ENCODE data around the gene SCUBE1.

SCUBE1 gene

DNA sequence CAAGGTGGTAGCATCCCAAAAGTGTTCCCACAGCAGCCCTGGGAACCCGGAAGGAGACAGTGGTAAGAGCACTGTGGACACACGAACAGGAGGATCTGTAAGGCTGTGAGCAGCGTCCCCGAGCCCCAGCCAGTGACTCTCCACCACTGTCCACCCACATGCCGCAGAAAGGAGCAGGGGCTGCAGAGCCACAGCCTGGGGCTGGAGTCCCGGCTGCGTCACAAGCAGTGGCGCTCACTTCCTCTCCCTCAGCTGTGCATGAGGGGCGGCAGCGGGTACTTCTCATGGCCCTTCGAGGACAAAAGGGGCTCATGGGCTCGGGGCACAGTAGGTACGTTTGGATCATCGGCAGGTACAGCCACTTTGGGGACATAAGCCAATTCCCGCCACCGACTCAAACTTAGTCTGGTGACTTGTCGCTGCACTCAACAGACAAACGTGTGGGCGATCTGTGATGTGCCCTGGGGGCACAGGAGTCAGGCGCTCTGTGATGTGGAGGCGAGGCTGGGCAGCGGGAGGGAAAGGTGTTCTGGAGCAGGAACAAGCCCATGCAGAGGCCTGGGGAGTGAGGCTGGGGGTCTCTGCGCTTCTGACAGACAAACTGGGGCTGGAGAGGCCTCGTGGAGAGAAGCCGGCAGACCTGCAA is 68.5 kb downstream of the SCUBE1 start:
- H3K4me3 Mint-ChIP-seq: no peak overlapping the region
- no peaks in the 10 kb centered on the region for H3K9me3 Mint-ChIP-seq (ENCODE audit: low read depth)
- H3K4me1 Mint-ChIP-seq (ENCODE audit: low read depth): no peaks in the 10 kb centered on the region

GRCh38 chr22:43273902-43274484 is 69.2 kb downstream of the SCUBE1 start:
- H3K4me1 Mint-ChIP-seq (ENCODE audit: low read depth): no peaks in the 10 kb centered on the region
- H3K27me3 Mint-ChIP-seq: peaks cover 4% of the 10 kb centered on the region
- H3K4me3 Mint-ChIP-seq: no peak overlapping the region
- no peaks in the 10 kb centered on the region for H3K36me3 Mint-ChIP-seq
- H3K9me3 Mint-ChIP-seq (ENCODE audit: low read depth): no peaks in the 10 kb centered on the region
- no peak overlapping the region for H3K27ac Mint-ChIP-seq

More for the DNA sequence above, 68.5 kb downstream of the SCUBE1 start:
- no peak overlapping the region for H3K27ac Mint-ChIP-seq
- H3K36me3 Mint-ChIP-seq: no peaks in the 10 kb centered on the region
- peaks cover 4% of the 10 kb centered on the region for H3K27me3 Mint-ChIP-seq

- H3K27ac Mint-ChIP-seq: no peak overlapping the region
- peaks cover 4% of the 10 kb centered on the region for H3K27me3 Mint-ChIP-seq
- no peaks in the 10 kb centered on the region for H3K36me3 Mint-ChIP-seq
- no peaks in the 10 kb centered on the region for H3K9me3 Mint-ChIP-seq (ENCODE audit: low read depth)
- H3K4me1 Mint-ChIP-seq (ENCODE audit: low read depth): no peaks in the 10 kb centered on the region
- no peak overlapping the region for H3K4me3 Mint-ChIP-seq
Measured at GRCh38 chr22:43272869-43273318, 70.3 kb downstream of the SCUBE1 start.

DNA sequence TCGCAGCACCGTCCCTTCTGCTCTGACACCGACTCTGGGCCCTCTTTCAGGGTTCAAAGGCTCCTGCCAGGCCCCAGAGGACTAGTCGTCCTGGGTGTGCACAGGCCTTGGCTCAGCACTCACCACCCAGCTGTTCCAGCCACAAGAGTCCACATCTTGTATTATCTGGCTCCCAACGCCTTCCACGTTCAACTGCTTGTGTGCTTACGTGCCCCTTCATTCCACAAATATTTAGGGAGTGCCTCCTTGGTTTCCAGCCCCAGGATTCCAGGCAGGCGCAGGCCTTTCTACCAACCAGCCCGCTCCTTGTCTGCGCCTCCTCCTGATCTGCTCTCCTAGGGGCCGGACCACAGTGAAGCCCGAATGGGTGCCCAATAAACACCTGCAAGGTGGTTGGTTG is 70.9 kb downstream of the SCUBE1 start:
- H3K27ac Mint-ChIP-seq: no peak overlapping the region
- H3K4me1 Mint-ChIP-seq (ENCODE audit: low read depth): no peaks in the 10 kb centered on the region
- peaks cover 4% of the 10 kb centered on the region for H3K27me3 Mint-ChIP-seq
- H3K9me3 Mint-ChIP-seq (ENCODE audit: low read depth): no peaks in the 10 kb centered on the region
- no peak overlapping the region for H3K4me3 Mint-ChIP-seq
- H3K36me3 Mint-ChIP-seq: no peaks in the 10 kb centered on the region

DNA sequence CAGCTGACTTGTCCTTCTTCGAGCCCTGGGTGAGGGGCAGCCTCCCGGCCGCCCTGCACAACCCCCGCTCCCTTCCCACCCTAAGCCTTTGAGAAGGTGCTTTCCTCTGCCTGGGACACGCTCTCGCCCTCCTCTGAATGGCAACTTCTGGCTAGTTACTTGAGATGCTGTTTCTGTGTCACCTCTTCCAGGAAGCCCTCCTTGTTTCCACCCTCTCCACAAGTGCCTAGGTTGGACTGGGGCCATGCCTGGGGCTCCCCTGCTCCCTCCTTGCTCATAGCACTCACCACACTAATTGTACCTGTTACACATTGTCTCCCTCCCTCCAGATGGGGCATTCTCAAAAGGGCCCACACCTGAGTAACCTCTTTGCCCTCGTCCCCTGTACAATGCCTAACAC is 72.2 kb downstream of the SCUBE1 start:
- no peak overlapping the region for H3K4me3 Mint-ChIP-seq
- H3K4me1 Mint-ChIP-seq (ENCODE audit: low read depth): no peaks in the 10 kb centered on the region
- no peaks in the 10 kb centered on the region for H3K9me3 Mint-ChIP-seq (ENCODE audit: low read depth)
- H3K27ac Mint-ChIP-seq: no peak overlapping the region
- H3K27me3 Mint-ChIP-seq: peaks cover 4% of the 10 kb centered on the region
- H3K36me3 Mint-ChIP-seq: no peaks in the 10 kb centered on the region

- H3K27me3 Mint-ChIP-seq: peaks cover 2% of the 10 kb centered on the region
- H3K9me3 Mint-ChIP-seq (ENCODE audit: low read depth): no peaks in the 10 kb centered on the region
- no peaks in the 10 kb centered on the region for H3K4me1 Mint-ChIP-seq (ENCODE audit: low read depth)
- H3K4me3 Mint-ChIP-seq: no peak overlapping the region
- no peaks in the 10 kb centered on the region for H3K36me3 Mint-ChIP-seq
- no peak overlapping the region for H3K27ac Mint-ChIP-seq
Measured at GRCh38 chr22:43270314-43270908, 72.8 kb downstream of the SCUBE1 start.

GRCh38 chr22:43269646-43270045 is 73.5 kb downstream of the SCUBE1 start:
- Mint-ChIP-seq H3K36me3 (no peaks in the 10 kb centered on the region), H3K4me1 (ENCODE audit: low read depth) (peaks cover 6% of the 10 kb centered on the region), H3K27ac (no peak overlapping the region), H3K9me3 (ENCODE audit: low read depth) (no peaks in the 10 kb centered on the region), H3K4me3 (no peak overlapping the region), H3K27me3 (peaks cover 1% of the 10 kb centered on the region)

DNA sequence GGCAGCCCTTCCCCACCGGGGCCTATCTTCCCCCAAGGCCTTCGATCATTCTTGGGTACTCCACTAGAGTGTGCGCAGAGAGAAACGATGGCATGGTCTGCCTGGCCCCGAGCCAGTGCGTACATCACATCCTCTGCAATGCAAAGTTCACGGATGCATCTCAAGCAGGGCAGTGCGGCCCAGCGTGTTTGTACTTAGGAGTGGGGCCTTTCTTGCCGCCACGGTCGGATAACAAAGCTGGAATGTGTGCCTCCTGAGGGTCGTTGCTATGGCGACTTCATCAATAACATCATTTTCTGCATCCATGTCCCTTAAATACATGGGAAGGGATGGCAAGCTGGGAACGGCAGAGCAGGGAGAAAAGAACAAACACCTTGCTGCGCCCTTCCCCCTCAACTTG is 73.9 kb downstream of the SCUBE1 start:
- Mint-ChIP-seq H3K9me3 (ENCODE audit: low read depth) (no peaks in the 10 kb centered on the region), H3K36me3 (no peaks in the 10 kb centered on the region), H3K27ac (no peak overlapping the region), H3K4me1 (ENCODE audit: low read depth) (peaks cover 7% of the 10 kb centered on the region), H3K27me3 (peaks cover 1% of the 10 kb centered on the region), H3K4me3 (no peak overlapping the region)

- H3K4me3 Mint-ChIP-seq: no peak overlapping the region
- H3K27ac Mint-ChIP-seq: no peak overlapping the region
- H3K36me3 Mint-ChIP-seq: no peaks in the 10 kb centered on the region
- H3K27me3 Mint-ChIP-seq: no peaks in the 10 kb centered on the region
- H3K4me1 Mint-ChIP-seq (ENCODE audit: low read depth): peaks cover 18% of the 10 kb centered on the region
- no peaks in the 10 kb centered on the region for H3K9me3 Mint-ChIP-seq (ENCODE audit: low read depth)
Measured at GRCh38 chr22:43267981-43268660, 75.1 kb downstream of the SCUBE1 start.

DNA sequence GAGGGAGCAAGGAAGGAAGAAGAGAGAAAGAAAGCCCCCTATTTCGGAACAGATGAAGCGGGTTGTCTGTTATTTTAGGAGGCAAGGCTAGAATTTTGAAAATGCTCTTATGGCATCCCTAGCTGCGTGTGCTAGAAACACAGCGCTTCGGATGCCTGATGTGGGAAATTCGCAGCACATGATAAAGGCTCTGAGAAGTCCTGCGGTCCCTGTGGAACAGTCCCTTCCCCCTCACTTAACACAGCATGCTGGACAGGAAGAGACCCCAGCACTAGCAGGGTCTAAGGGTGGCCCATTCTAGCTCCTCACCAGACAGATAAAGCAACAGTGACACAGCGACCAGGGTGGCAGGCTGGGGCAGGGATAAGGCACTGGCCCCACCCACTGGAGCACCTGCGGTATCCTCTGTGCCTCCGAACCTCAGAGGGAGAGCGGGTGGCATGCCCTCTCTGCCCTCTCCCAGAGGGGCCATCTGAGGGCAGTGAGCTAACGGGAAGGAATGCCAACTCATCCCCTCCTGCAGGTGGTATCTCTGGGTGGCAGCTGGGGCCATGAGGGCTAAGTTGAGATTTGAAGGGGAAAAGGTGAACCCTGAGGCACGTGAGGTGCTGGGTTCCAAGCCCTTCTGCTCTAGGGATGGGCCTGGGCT is 75.7 kb downstream of the SCUBE1 start:
- no peak overlapping the region for H3K4me3 Mint-ChIP-seq
- H3K4me1 Mint-ChIP-seq (ENCODE audit: low read depth): peaks cover 24% of the 10 kb centered on the region
- H3K36me3 Mint-ChIP-seq: no peaks in the 10 kb centered on the region
- no peaks in the 10 kb centered on the region for H3K9me3 Mint-ChIP-seq (ENCODE audit: low read depth)
- no peak overlapping the region for H3K27ac Mint-ChIP-seq
- no peaks in the 10 kb centered on the region for H3K27me3 Mint-ChIP-seq

- Mint-ChIP-seq H3K27ac (no peak overlapping the region), H3K4me3 (no peak overlapping the region), H3K27me3 (no peaks in the 10 kb centered on the region), H3K9me3 (ENCODE audit: low read depth) (no peaks in the 10 kb centered on the region), H3K36me3 (no peaks in the 10 kb centered on the region), H3K4me1 (ENCODE audit: low read depth) (peaks cover 24% of the 10 kb centered on the region)
Measured at GRCh38 chr22:43266076-43266475, 77.1 kb downstream of the SCUBE1 start.

DNA sequence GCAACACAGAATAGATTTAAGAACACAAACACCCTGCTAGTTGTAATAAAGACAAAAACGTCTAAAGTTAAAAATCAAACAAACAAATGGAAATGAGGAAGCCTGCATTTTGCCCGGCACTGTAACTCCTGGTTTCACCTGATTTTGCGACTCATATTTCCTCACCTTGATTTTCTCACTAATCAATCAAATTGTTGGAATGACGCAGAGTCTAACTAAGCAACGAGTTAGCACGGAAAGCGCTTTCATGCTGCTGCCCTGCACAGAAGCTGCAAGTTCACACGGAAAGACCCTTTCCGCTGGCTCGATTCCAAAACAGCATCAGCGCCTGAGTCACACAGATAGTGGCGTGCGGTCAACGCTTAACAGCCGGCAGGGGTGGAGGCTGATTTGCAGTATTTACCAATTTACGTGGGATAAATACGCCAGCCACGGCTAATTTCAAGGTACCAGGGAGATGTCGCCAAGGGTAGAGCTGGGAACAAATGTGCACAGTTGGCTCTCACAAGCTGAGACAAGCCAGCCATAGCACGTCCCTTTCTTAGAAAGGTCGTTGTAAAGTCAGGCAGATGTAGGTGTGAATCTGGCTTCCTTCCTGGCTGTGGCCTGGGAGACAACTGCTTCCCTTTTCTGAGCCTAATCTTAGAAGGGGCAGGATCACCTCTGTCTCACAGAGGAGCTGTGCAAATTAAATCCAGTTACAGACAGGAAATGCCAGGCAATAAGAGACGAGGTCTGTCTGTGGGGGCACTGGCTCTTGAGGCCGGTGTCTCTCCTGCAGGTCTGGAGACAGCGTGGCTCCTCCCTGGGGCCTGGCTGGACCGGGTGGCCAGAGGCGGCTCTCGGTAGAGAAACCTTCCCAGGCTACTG is 79.3 kb downstream of the SCUBE1 start:
- no peaks in the 10 kb centered on the region for H3K9me3 Mint-ChIP-seq (ENCODE audit: low read depth)

GRCh38 chr22:43262990-43263644 is 80.1 kb downstream of the SCUBE1 start:
- H3K4me3 Mint-ChIP-seq: peak overlapping the region; percentile 83
- no peaks in the 10 kb centered on the region for H3K27me3 Mint-ChIP-seq
- no peaks in the 10 kb centered on the region for H3K9me3 Mint-ChIP-seq (ENCODE audit: low read depth)
- H3K4me1 Mint-ChIP-seq (ENCODE audit: low read depth): peaks cover 24% of the 10 kb centered on the region
- peak overlapping the region; percentile 77 for H3K27ac Mint-ChIP-seq
- H3K36me3 Mint-ChIP-seq: no peaks in the 10 kb centered on the region

More for the DNA sequence above, 79.3 kb downstream of the SCUBE1 start:
- Mint-ChIP-seq H3K4me1 (ENCODE audit: low read depth) (peaks cover 24% of the 10 kb centered on the region), H3K36me3 (no peaks in the 10 kb centered on the region), H3K4me3 (peak overlapping the region; percentile 83), H3K27ac (peak overlapping the region; percentile 77), H3K27me3 (no peaks in the 10 kb centered on the region)

All from activated naive CD8-positive, alpha-beta T cell (primary cell).